SK-N-SH (cell line): Measurements from ENCODE around the gene TSPAN3.

Experiments
- CHD2 ChIP-seq: fragments of 150-350 bp; IDR thresholded peaks from 2 replicates; pipeline ENCODE4 v1.6.1; 2018; ENCODE audit warnings: low read length; ENCODE audit not compliant: partially characterized antibody
- EP300 ChIP-seq, 2 experiments: IDR thresholded peaks; 2 replicates each; pipeline versions ENCODE4 v1.4.0 to v1.6.1; 2012; ENCODE audit warnings: borderline replicate concordance in 1 of 2, low read depth in 1 of 2, low read length in 1 of 2
- FOXJ3 ChIP-seq: sonication (generic); formaldehyde crosslinking; IDR thresholded peaks from 2 replicates; pipeline ENCODE4 v1.5.1; 2020; ENCODE audit warnings: mild to moderate bottlenecking, missing genetic modification reagents
- POLR2AphosphoS5 ChIP-seq: IDR thresholded peaks from 2 replicates; pipeline ENCODE4 v1.6.1; 2012; ENCODE audit warnings: low read depth, low read length
- RCOR1 ChIP-seq: fragments of 150-350 bp; IDR thresholded peaks from 2 replicates; pipeline ENCODE4 v1.6.1; 2017; ENCODE audit warnings: antibody characterized with exemption, low read length
- SMC3 ChIP-seq: IDR thresholded peaks from 2 replicates; pipeline ENCODE4 v1.6.1; 2012; ENCODE audit warnings: low read depth, low read length, improper control_type of control experiment
- TF ChIP-seq, protein P1 (sequence below): fragments of 200-600 bp; sonication (generic); IDR thresholded peaks from 2 replicates; pipeline ENCODE4 v1.6.1; 2017; ENCODE audit warnings: antibody characterized with exemption, mild to moderate bottlenecking, moderate library complexity
- TF ChIP-seq, protein P2 (sequence below): IDR thresholded peaks from 2 replicates; pipeline ENCODE4 v1.4.0; 2012; ENCODE audit warnings: low read depth
- TF ChIP-seq, protein P3 (sequence below): IDR thresholded peaks from 2 replicates; pipeline ENCODE4 v1.6.1; 2012; ENCODE audit warnings: mild to moderate bottlenecking, low read depth, low read length, moderate library complexity
- TF ChIP-seq, protein P4 (sequence below): fragments of 150-350 bp; IDR thresholded peaks from 2 replicates; pipeline ENCODE4 v1.6.1; 2017; ENCODE audit warnings: antibody characterized with exemption, low read length, low read depth, borderline replicate concordance

DNA sequence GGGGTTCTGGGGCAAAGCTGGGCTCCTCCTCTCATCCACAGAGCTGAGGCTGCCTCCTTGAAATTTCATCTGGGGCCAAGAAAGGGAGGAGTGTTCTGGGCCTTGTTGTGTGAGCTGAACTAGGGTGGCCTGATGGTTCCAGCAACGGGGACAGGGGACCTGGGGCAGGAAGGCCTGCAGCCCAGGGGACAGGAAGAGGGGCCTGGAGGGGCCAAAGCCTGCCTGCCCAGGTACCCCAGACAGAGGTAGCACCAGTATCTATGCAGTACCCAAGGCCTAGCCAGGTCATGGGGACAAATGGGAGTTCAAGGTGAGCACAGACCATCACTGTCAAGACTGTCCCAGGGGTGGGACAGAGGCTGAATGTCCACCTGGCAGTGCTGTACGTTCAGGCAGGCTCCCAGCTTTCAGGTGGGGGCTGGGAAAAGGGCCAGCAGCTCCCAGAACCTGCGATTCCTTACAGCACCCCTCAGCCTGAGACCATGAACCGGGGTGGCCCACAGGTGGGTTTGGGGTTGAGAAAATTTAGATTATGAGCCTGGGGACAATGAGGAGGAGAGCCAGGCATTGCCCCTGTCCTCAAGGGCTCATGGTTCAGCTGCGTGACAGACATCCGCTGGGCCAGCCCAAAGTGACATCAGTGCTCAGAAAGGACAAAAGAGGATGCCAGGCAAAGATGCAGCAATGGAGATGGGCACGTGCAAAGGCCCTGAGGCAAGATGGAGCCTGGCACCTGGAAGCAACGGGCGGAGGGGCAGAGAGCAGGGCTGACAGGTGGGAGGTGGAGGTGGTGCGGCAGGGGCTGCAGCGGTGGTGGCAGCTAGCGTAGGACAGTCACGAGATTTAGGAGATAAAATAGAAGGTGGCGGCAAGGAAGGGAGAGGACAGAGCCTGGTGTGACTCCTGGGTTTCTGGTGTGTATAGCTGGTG, 48.0 kb downstream of the TSPAN3 start:
- no peak for TF ChIP-seq EP300 (IDR thresholded peaks at IDR 0.05; ENCODE audit: borderline replicate concordance in 1 of 2, low read depth in 1 of 2, low read length in 1 of 2)
- no peak for TF ChIP-seq POLR2AphosphoS5
- TF ChIP-seq, protein P1, sequence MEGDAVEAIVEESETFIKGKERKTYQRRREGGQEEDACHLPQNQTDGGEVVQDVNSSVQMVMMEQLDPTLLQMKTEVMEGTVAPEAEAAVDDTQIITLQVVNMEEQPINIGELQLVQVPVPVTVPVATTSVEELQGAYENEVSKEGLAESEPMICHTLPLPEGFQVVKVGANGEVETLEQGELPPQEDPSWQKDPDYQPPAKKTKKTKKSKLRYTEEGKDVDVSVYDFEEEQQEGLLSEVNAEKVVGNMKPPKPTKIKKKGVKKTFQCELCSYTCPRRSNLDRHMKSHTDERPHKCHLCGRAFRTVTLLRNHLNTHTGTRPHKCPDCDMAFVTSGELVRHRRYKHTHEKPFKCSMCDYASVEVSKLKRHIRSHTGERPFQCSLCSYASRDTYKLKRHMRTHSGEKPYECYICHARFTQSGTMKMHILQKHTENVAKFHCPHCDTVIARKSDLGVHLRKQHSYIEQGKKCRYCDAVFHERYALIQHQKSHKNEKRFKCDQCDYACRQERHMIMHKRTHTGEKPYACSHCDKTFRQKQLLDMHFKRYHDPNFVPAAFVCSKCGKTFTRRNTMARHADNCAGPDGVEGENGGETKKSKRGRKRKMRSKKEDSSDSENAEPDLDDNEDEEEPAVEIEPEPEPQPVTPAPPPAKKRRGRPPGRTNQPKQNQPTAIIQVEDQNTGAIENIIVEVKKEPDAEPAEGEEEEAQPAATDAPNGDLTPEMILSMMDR = no peak
- no peak for TF ChIP-seq SMC3
- TF ChIP-seq, protein P2, sequence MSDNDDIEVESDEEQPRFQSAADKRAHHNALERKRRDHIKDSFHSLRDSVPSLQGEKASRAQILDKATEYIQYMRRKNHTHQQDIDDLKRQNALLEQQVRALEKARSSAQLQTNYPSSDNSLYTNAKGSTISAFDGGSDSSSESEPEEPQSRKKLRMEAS = no peak
- TF ChIP-seq, protein P3, sequence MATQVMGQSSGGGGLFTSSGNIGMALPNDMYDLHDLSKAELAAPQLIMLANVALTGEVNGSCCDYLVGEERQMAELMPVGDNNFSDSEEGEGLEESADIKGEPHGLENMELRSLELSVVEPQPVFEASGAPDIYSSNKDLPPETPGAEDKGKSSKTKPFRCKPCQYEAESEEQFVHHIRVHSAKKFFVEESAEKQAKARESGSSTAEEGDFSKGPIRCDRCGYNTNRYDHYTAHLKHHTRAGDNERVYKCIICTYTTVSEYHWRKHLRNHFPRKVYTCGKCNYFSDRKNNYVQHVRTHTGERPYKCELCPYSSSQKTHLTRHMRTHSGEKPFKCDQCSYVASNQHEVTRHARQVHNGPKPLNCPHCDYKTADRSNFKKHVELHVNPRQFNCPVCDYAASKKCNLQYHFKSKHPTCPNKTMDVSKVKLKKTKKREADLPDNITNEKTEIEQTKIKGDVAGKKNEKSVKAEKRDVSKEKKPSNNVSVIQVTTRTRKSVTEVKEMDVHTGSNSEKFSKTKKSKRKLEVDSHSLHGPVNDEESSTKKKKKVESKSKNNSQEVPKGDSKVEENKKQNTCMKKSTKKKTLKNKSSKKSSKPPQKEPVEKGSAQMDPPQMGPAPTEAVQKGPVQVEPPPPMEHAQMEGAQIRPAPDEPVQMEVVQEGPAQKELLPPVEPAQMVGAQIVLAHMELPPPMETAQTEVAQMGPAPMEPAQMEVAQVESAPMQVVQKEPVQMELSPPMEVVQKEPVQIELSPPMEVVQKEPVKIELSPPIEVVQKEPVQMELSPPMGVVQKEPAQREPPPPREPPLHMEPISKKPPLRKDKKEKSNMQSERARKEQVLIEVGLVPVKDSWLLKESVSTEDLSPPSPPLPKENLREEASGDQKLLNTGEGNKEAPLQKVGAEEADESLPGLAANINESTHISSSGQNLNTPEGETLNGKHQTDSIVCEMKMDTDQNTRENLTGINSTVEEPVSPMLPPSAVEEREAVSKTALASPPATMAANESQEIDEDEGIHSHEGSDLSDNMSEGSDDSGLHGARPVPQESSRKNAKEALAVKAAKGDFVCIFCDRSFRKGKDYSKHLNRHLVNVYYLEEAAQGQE = no peak
- no peak for TF ChIP-seq RCOR1
- TF ChIP-seq, protein P4, sequence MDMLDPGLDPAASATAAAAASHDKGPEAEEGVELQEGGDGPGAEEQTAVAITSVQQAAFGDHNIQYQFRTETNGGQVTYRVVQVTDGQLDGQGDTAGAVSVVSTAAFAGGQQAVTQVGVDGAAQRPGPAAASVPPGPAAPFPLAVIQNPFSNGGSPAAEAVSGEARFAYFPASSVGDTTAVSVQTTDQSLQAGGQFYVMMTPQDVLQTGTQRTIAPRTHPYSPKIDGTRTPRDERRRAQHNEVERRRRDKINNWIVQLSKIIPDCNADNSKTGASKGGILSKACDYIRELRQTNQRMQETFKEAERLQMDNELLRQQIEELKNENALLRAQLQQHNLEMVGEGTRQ = no peak
- no peak for TF ChIP-seq FOXJ3 (CRISPR knock-in tag)
- TF ChIP-seq CHD2 = no peak
